OCI-LY1 (cell line): ENCODE measurements around the gene ARMH3.

Experiments
- H2AFZ ChIP-seq: fragments of 200-600 bp; sonication (generic), shearing (Covaris generic); 2 replicates; pipeline ENCODE4 v1.6.0; 2014; ENCODE audit warnings: antibody characterized with exemption, mild to moderate bottlenecking, low read length
- H3F3A ChIP-seq: fragments of 200-600 bp; sonication (generic), shearing (Covaris generic); 2 replicates; pipeline ENCODE4 v1.6.0; 2014; ENCODE audit warnings: mild to moderate bottlenecking, antibody characterized with exemption, low read length, moderate library complexity; ENCODE audit not compliant: insufficient read depth
- H3K27ac ChIP-seq: fragments of 200-600 bp; sonication (generic); 2 replicates; pipeline ENCODE4 v1.5.1; 2014; ENCODE audit warnings: low read length, mixed run types, mild to moderate bottlenecking, low read depth; ENCODE audit not compliant: poor library complexity, severe bottlenecking
- H3K27me3 ChIP-seq: fragments of 200-600 bp; sonication (generic); 2 replicates; pipeline ENCODE4 v1.6.0; 2014; ENCODE audit warnings: antibody characterized with exemption, mild to moderate bottlenecking, low read length, moderate library complexity; ENCODE audit not compliant: insufficient read depth
- H3K36me3 ChIP-seq: fragments of 200-600 bp; sonication (generic); 2 replicates; pipeline ENCODE4 v1.6.1; 2014; ENCODE audit warnings: mild to moderate bottlenecking, antibody characterized with exemption, low read length, moderate library complexity, mixed read lengths; ENCODE audit not compliant: insufficient read depth
- H3K4me1 ChIP-seq: fragments of 200-600 bp; sonication (generic); 2 replicates; pipeline ENCODE4 v1.5.1; 2014; ENCODE audit warnings: mild to moderate bottlenecking, low read length, moderate library complexity; ENCODE audit not compliant: insufficient read depth, severe bottlenecking
- H3K4me2 ChIP-seq: fragments of 200-600 bp; sonication (generic), shearing (Covaris generic); 2 replicates; pipeline ENCODE4 v1.6.1; 2014; ENCODE audit warnings: low read length
- H3K4me3 ChIP-seq: fragments of 200-600 bp; sonication (generic); 2 replicates; pipeline ENCODE4 v1.5.1; 2014; ENCODE audit warnings: low read length, low read depth, mild to moderate bottlenecking, mixed read lengths; ENCODE audit not compliant: poor library complexity, severe bottlenecking
- H3K79me2 ChIP-seq: fragments of 200-600 bp; shearing (Covaris generic); 2 replicates; pipeline ENCODE4 v1.6.1; 2016; ENCODE audit warnings: mixed run types, low read length, mixed read lengths; ENCODE audit not compliant: insufficient read depth
- H3K9ac ChIP-seq: fragments of 200-600 bp; sonication (generic), shearing (Covaris generic); 2 replicates; pipeline ENCODE4 v1.6.1; 2014; ENCODE audit warnings: mild to moderate bottlenecking, low read length, mixed read lengths
- H3K9me2 ChIP-seq: fragments of 200-600 bp; sonication (generic), shearing (Covaris generic); 2 replicates; pipeline ENCODE4 v1.6.1; 2014; ENCODE audit warnings: low read depth, mild to moderate bottlenecking, low read length, mixed read lengths
- H3K9me3 ChIP-seq: fragments of 200-600 bp; shearing (Covaris generic); 2 replicates; pipeline ENCODE4 v1.6.1; 2014; ENCODE audit warnings: low read length, mixed read lengths
- H4K20me1 ChIP-seq: fragments of 200-600 bp; sonication (generic), shearing (Covaris generic); 2 replicates; pipeline ENCODE4 v1.6.0; 2016; ENCODE audit warnings: mild to moderate bottlenecking, low read length; ENCODE audit not compliant: insufficient read depth
- CTCF ChIP-seq: fragments of 200-600 bp; sonication (generic), shearing (Covaris generic); IDR thresholded peaks from 2 replicates; pipeline ENCODE4 v1.5.1; 2017; ENCODE audit warnings: mild to moderate bottlenecking, antibody characterized with exemption, low read length, moderate library complexity, mixed read lengths
- EZH2 ChIP-seq: fragments of 200-600 bp; sonication (generic), shearing (Covaris generic); IDR thresholded peaks from 2 replicates; pipeline ENCODE4 v1.8.0; 2017; ENCODE audit warnings: borderline replicate concordance, mixed run types, mild to moderate bottlenecking, antibody characterized with exemption, low read length, moderate library complexity, mixed read lengths

The ARMH3 gene

GRCh38 chr10:102069071-102069470, 13.1 kb upstream of the ARMH3 start:
- H3K9ac ChIP-seq: no peak overlapping the region
- no peak for TF ChIP-seq CTCF
- TF ChIP-seq EZH2: no peak

DNA sequence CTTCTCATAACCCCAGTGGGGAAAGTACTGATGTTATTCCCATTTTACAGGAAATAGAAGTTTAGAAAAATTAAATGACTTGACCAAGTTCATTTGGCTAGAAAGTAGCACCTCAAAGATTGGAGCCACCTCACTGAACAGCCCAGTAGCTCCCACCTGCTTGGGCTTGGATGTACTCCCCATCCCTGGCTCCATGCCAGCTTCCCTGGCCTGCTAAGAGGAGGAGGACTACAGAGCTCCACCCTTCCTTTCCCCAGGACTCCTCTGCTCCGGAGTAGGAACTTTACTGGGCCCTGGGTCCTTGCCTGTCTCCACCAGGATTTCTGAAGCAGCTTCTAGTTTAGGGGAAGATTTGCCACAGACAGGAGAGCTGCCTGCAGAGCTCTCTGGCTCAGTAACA, 12.2 kb upstream of the ARMH3 start:
- Histone ChIP-seq H3K27ac (no peak overlapping the region), H3K9me2 (no peaks in the 10 kb centered on the region), H3K4me3 (no peak overlapping the region), H3K79me2 (no peaks in the 10 kb centered on the region), H3K4me2 (no peak overlapping the region), H3K27me3 (no peaks in the 10 kb centered on the region), H3F3A (no peaks in the 10 kb centered on the region), H3K9ac (no peak overlapping the region), H3K4me1 (peaks cover 7% of the 10 kb centered on the region), H3K9me3 (no peaks in the 10 kb centered on the region), H3K36me3 (no peaks in the 10 kb centered on the region), H4K20me1 (no peaks in the 10 kb centered on the region), H2AFZ (no peak overlapping the region)
- TF ChIP-seq CTCF: no peak
- no peak for TF ChIP-seq EZH2

More at GRCh38 chr10:102069071-102069470, 13.1 kb upstream of the ARMH3 start:
- Histone ChIP-seq H2AFZ (no peak overlapping the region), H3K4me2 (no peak overlapping the region), H4K20me1 (no peaks in the 10 kb centered on the region), H3K79me2 (no peaks in the 10 kb centered on the region), H3K4me1 (peaks cover 7% of the 10 kb centered on the region), H3K36me3 (no peaks in the 10 kb centered on the region), H3K27ac (no peak overlapping the region), H3K4me3 (no peak overlapping the region), H3K9me2 (no peaks in the 10 kb centered on the region), H3F3A (no peaks in the 10 kb centered on the region), H3K9me3 (no peaks in the 10 kb centered on the region), H3K27me3 (no peaks in the 10 kb centered on the region)

- Histone ChIP-seq H3K9ac (no peak overlapping the region), H3K9me3 (no peaks in the 10 kb centered on the region), H3K9me2 (no peaks in the 10 kb centered on the region), H3K4me1 (peaks cover 7% of the 10 kb centered on the region), H2AFZ (no peak overlapping the region), H4K20me1 (no peaks in the 10 kb centered on the region), H3K36me3 (no peaks in the 10 kb centered on the region), H3F3A (no peaks in the 10 kb centered on the region), H3K4me2 (no peak overlapping the region), H3K27ac (no peak overlapping the region), H3K27me3 (no peaks in the 10 kb centered on the region), H3K79me2 (no peaks in the 10 kb centered on the region), H3K4me3 (no peak overlapping the region)
- TF ChIP-seq CTCF: no peak
- no peak for TF ChIP-seq EZH2
Observed at GRCh38 chr10:102067091-102067916, 11.3 kb upstream of the ARMH3 start.
